GM08714 (cell line): ENCODE results near the gene TAOK2.
"Not testable (repeated sequence)": the region's sequence is repeated elsewhere in the genome, so short reads cannot be mapped to it uniquely, and the experiment has no call there.

Experiments
- H3K4me3 ChIP-seq: fragments of 200-500 bp; sonication (Bioruptor generic); 2 replicates; pipeline ENCODE4 v1.5.1; 2014; ENCODE audit warnings: mild to moderate bottlenecking, low read length, inconsistent platforms
- ZNF274 ChIP-seq: IDR thresholded peaks from 2 replicates; pipeline ENCODE4 v1.6.1; 2012; ENCODE audit warnings: mild to moderate bottlenecking, low read depth, low read length

Gene TAOK2

DNA sequence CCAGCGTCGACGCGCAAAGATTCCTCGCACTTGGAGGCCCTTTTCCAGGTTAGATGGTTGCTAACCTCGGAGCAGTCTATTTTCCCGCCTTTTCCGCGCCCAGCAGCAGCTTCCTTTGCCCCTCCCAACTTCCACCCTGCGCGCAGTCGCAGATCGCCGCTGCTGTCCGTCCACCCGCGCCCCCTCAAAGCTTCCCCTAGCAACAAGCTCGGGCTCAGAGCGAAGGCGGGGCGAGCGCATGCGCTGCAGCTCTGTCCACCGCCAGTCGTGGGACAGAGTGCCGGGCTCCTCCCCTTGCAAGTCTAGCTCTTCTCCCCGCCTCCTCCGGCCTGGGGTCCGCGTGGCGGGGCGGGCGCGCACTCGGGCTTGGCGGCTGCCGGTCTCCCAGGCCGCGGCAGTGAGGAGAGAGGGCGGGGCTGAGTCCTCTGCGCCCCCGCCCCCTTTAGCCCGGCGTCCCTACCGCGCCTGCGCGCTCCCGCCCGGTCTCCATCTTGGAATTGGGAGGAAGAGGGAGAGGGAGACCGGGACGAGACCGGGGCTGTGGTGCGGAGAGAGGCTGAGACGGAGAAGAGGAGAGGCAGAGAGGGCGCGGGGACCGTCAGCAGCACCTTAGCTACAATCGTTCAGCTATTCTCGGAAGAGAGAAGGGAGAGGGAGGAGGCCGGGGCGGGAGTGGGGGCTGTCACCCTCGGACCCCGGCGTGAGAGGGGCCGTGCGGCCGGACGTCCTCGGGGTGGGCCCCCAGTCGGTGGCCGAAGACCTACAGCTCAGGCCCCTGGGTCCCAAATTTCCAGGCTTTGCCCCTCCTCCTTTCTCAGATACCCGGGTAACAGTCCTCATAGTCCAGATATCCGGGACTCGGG, at the start of gene TAOK2:
Gene TAOK2, plus strand, starts transcription at position 485 of the 863 bp plus-strand sequence. CDS start 3,905 bp downstream, outside the sequence.
- peak within 1 kb of the TSS; percentile 90 for H3K4me3 ChIP-seq
- TF ChIP-seq ZNF274, result no peak

DNA sequence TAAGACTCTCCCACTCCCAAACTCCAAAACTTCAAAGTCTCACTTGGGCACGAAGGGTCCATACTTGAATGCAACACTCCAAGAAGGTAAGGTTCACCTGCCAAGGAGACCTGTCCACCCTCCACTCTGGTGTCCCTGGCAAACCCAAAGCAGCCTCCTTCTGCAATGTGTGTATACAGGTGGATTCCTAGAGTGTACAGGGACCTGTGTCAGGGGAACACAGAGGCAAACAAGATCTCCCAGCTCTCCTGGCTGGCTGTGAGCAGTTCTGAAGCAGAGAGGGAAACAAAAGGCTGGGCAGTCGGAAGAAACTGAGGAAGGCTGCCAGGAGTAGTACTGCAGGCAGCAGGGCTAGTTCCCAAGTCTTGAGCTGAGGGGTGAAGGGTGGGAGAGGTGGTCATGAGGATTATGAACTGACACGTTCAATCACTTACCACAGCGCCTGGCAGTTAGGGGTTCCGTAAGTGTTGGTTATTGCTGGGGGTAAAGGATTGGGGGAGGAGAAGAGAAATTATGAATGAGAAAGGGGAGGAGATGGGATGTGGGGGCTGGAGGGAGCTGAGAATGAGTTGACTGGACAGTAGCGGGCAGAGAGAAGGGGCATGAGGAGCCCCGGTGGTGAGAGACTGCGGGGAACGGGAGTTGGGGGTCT, 48.4 kb upstream of the TAOK2 start:
- no peak for TF ChIP-seq ZNF274
- H3K4me3 ChIP-seq, result peak overlapping the region; percentile 95

DNA sequence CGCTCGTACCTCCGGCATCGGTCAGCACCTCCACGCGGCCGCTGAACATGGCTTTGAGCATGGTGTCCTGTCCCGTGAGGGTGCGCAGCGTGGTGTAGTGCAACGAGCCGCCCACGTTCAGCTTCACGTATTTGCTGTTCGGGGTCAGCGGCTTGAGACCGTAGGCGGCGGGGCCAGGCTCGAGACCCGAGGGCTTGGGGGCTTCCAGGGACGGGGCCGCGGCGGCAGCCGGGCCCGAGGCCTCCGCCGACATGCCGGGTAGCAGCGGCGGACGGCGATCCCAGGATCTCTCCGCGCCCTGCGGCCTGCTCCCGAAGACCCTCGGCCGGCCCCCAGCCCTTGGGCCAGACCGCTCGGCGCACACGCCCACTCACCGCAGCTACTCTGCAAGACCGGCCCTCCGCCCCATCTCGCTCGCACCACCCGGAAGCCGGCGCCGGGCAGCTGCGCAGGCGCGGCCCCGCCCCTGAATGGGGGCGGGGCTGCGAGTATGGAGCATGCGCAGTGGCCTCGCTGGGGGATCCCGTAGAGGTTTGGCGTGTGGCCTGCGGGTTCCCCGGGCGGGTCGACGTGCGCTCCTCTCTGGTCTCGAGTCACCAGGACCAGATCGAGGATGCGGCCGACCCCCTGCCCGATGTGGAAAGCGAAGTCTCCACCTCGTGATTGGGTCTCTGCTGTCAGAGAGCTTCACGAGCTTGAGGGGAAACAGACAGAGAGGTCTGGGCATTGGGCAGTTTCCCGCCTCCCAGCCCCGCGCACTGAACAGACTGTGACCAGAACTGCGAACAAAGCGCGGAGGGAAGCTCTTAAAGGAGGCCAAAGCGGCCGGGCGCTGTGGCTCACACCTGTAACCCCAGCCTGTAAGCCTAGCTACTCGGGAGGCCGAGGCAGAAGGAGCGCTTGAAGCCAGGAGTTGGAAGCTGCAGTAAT, 47.6 kb upstream of the TAOK2 start, which contains the start of gene KCTD13:
Gene KCTD13, minus strand, starts transcription at position 446 of the 930 bp plus-strand sequence. Its CDS starts 193 bp downstream, at position 253.
- no peak for TF ChIP-seq ZNF274
- peak within 1 kb of the TSS; percentile 95 for H3K4me3 ChIP-seq

DNA sequence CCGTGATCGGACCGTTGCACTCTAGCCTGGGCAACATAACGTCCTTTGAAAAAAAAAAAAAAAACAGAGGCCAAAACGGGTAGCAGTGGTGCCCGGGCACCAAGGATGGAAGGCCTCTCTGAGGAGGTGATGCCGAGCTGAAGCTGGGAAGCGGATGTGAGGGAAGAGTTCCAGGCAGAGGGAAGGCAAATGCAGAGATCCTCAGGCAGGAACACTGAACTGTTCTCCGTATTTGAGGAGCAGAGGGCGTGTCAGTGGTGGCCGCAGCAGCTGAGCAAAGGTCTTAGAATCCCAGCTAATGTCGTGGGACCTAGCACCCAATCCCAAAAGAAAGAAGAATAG, 47.0 kb upstream of the TAOK2 start:
- peak overlapping the region; percentile 61 for H3K4me3 ChIP-seq
- TF ChIP-seq ZNF274, result no peak

DNA sequence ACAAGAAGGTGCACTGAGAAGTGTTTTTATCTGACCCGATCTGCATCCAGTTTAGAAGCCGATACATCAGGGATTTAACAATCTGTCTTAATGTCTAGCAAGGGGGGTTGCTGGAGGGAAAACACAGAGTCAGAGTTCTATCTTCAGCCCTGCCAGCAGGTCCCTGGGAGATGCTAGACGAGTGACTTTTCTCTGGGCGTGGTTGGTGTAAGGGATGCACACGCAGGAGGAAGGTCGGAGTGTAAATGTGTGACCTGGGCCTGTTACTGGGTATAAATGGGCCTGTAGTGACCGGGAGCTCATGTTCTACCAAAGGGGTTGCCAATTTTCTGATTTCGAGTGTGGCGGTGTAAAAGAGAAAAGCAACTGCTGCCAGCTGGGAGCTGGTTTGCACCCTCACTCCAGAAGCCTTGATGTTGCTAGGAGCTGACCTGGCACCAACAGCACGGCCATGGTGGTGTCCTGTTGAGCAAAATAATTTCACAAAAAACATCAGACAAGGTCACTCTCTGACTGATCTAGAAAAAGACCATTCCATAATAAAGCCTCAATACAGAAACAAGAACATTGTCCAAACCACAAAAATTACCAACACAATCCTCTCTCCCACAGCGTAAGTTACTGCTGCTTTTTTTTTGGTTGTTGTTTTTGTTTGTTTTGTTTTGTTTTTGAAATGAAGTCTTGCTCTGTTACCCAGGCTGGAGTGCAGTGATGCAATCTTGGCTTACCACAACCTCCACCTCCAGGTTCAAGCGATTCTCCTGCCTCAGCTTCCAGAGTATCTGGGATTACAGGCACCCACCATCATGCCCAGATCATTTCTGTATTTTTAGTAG, 46.4 kb upstream of the TAOK2 start:
- TF ChIP-seq ZNF274, result no peak

DNA sequence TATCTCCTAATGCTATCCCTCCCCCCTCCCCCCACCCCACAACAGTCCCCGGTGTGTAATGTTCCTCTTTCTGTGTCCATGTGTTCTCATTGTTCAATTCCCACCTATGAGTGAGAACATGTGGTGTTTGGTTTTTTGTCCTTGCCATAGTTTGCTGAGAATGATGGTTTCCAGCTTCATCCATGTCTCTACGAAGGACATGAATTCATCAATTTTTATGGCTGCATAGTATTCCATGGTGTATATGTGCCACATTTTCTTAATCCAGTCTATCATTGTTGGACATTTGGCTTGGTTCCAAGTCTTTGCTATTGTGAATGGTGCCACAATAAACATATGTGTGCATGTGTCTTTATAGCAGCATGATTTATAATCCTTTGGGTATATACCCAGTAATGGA, 41.9 kb upstream of the TAOK2 start:
- H3K4me3 ChIP-seq, result not testable (repeated sequence)

More for the DNA sequence above, 46.4 kb upstream of the TAOK2 start:
- peak overlapping the region; percentile 61; the same call in 1 of the 2 replicates for H3K4me3 ChIP-seq

DNA sequence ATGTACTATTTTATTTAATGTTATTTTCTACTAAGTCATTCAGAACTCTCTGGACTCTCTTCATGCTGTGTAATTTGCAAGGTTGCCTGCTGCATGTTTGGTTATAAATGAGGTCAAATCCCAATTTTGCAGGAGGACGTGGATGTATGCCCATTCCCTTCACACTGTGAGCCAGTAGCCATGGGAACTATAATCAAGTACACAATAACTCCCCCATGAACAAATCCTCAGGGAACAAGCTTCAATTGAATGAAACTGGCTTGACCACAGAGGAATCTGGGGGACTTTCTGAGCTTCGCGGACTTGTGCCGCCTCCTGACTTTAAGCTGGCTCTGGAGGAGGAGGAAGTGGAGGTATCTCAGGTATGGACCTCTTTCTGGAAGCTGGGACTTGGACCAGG, 33.0 kb upstream of the TAOK2 start:
- no peak overlapping the region for H3K4me3 ChIP-seq
- TF ChIP-seq ZNF274, result no peak

DNA sequence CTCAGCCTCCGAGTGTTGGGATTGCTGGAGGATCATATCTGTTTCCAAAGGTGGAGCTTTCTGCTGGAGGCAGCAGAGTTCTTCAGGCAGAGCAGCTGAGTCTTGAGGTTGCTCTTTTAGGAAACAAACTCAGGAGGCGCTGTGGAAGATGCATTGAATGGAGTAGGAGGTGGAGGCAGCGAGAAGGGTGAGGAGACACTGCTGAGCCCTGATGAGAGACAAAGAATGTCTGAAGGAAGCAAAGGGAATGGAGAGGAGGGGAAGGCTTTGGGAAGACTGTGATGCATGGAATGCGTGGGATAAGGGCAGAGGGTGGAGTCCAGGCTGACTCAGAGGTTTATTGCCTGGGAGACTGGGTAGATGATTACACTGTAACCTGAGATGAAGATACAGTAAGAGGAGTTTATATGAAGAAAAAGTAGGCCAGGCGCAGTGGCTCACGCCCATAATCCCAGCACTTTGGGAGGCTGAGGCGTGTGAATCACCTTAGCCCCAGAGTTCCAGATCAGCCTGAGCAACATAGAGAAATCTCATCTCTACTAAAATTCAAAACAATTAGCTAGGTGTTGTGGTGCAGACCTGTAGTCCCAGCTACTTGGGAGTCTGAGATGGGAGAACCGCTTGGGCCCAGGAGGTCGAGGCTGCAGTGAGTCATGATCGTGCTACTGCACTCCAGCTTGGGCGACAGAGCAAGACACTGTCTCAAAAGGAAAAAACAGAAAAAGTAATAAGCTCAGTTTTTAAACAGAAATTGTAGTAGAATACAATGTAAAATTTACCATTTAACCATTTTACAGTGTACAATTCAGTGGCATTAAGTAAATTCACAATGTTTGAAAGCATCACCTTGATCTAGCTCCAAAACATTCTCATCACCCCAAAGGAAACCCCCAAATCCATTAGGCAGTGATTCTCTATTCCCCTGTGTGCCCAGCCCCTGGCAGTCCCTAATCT, 29.5 kb upstream of the TAOK2 start:
- no peak overlapping the region for H3K4me3 ChIP-seq
- no peak for TF ChIP-seq ZNF274

DNA sequence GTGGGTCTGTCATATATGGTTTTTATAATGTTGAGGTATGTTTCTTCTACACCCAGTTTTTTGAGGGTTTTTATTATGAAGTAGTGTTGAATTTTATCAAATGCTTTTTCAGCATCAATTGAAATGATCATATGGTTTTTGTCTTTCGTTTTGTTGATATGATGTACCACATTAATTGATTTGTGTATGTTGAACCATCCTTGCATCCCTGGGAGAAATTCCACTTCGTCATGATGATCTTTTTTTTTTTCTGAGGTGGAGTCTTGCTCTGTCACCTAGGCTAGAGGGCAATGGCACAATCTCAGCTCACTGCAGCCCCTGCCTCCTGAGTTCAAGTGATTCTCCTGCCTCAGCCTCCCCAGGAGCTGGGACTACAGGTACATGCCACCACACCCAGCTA, 25.8 kb upstream of the TAOK2 start:
- no peak for TF ChIP-seq ZNF274

DNA sequence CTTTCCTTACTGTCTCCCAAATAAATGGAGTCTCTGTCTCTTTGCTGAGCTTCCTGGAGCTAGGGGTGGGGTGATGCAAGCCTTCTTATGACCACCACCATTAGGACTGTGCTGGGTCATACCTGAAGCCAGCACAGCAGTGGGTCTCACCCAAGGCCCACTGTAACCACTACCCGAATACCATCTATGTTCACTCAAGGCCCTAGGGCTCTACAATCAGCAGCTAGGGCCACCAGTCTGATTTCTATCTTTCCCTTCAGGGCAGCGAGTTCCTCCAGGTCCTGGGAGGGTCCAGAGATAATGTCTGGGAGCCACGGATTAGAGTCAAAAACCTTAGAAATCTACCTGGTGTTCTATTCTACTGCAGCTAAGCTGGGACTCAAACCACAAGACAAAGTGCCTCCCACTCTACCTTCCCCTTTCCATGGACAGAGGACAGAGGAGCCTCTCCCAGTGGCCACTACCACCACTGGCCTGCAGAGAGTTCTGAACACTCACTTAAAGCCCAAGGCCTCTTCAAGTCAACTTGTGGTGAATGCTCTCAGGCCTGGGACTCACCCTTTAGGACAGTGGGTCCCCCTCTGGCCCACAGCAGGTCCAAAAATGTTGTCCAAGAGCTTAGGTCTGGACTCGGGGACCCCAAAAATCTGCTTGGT, 22.7 kb upstream of the TAOK2 start:
- no peak overlapping the region for H3K4me3 ChIP-seq
- TF ChIP-seq ZNF274, result no peak

More for the DNA sequence above, 25.8 kb upstream of the TAOK2 start:
- no peak overlapping the region for H3K4me3 ChIP-seq

DNA sequence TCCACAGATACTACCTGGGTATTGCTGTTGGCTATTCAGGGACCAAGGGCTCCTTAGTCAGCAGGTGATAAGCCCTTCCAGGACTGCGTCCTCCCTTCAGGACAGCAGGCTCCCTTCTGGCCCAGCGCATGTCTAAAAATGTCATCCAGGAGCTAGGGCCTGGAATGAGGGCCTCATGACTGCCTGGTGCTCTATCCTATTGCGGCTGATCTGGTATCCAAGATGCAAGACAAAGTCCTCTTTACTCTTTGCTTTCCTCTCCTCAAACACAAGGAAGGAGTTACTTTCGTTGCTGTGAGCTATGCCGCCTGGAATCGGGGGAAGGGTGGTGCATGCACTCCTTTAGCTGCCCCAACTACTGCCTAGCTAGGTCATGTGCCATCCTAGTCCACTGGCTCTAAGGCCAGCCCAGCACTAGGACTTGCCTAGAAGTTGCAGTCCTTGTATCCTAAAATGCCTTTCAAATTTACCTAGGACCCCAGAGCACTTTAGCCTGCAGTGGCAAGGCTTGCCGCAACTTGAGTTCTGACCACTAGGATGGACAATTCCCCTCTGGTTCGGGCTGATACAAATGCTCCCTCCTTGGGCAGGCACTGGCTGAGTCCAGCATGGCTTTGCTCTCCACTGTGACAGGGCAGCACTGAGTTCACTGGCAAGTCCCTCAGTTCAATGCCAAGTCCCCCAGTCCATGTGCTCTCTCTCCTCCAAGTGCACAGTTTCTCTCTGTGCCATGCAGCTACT, 21.9 kb upstream of the TAOK2 start:
- no peak overlapping the region for H3K4me3 ChIP-seq
- no peak for TF ChIP-seq ZNF274
